ENCODE data around the gene PDE2A.

DNA sequence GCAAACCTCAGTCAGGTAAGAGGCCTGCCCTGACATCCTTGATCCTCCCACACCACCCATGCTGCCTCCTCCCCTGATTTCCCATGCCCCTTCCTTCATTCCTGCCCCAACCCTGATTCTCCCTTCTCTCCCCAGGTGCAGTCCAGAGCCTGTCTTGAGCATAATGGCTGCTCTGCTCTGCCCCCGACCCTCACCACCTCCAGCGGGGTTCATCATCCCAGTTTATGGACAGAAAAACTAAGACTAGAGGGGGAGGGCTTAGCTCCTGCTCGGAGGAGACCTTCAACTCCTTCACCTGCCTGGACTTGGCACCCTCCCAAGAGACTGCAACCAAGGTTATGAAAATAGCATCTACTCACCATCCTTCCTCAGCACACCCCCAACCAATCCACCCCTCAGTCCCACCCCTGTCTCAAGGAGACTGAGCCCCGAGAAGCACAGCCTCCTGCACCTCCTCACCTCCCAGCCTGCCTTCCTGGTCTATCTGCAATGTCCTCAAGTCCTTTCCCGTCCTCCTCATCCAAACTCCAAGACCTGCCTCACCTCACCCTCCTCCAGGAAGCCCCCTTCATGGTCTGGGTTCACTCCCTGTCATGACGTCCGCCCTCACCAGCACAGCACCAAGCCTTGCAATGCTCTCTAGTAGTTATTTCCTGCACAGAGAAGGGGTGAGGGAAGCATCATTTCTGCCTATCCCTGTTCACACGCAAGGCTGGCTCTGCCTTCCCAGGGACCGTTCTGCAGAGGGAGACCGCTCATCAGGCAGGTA lies 103.1 kb downstream of the PDE2A start:
- TF ChIP-seq GATA3 (IDR thresholded peaks at IDR 0.05; ENCODE audit: low read depth, low read length) (no peak), GATA2 (IDR thresholded peaks at IDR 0.05; ENCODE audit: low read depth, low read length) (no peak)
